Epithelial cell of prostate (primary cell): ENCODE data around the gene PLEKHA7.

Experiments
- DNase-seq: peaks from one replicate; pipeline ENCODE4 v3.0.0-alpha.2; 2011; ENCODE audit warnings: low read depth, low spot score
- H3K27ac ChIP-seq: fragments of 450-650 bp; 2 replicates; pipeline ENCODE4 v1.5.1; 2017; ENCODE audit warnings: mild to moderate bottlenecking

The PLEKHA7 gene

GRCh38 chr11:16859651-16860050 lies 154.6 kb downstream of the PLEKHA7 start:
- H3K27ac ChIP-seq: no peak overlapping the region
- no peak for DNase-seq

DNA sequence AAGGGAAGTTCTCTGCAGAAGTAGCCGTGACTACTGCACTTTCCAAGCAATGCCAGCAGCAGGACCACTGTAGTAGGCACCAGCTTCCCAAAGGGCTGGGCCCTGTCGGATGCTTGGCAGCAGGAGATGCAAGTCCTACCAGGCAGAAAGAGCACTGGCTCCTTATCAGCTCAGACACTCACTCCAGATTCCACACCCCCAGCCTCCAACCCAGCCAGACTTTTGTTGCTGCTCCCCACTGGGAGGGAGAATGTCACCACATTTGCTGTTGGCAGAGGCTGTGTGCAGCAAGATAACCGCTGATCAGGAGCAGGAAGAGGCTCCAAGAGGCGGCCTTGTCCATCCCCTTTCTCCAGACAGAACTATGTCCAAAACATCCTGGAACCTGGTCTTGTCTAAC lies 157.0 kb downstream of the PLEKHA7 start:
- no peak overlapping the region for H3K27ac ChIP-seq
- DNase-seq: no peak

DNA sequence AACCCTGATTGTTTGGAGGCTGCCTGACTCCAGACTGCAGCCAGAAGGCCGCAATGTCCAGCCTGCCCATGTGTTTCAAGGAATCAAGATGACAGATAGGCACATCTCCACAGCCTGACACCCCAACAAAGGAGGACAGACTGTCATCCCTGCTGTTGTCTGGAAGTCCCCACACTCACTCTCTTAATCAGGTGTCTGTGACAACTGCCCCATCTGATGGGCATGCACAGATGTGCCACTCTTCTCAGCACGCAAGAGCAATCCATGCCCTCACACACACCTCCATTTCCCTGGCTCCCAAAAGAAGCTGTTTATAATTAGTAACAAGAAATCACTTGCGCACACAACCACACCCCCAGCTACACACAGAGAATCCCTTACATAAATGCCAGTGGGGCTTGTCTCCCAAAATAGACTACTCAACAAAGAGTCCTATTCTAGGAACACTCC lies 158.2 kb downstream of the PLEKHA7 start:
- DNase-seq: no peak
- no peak overlapping the region for H3K27ac ChIP-seq

DNA sequence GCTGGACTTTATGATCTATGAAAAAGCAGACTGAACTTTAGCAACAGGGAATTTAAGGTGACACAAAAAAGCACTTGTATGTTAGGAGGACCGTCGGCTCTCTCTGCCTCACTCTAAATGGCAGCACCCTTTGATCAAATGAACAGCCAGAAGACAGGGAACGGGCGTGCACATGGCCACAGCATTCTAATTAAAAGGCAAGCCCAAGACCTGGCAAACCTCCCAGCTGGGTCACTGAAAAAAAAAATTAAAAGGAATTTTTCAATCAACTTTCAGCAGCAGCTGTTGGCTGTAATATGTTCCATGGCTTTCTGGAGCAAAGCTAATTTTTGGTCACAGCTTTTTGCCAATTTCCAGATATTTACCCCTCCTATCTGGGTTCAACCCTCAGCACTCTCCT lies 159.2 kb downstream of the PLEKHA7 start:
- DNase-seq: no peak
- H3K27ac ChIP-seq: no peak overlapping the region

DNA sequence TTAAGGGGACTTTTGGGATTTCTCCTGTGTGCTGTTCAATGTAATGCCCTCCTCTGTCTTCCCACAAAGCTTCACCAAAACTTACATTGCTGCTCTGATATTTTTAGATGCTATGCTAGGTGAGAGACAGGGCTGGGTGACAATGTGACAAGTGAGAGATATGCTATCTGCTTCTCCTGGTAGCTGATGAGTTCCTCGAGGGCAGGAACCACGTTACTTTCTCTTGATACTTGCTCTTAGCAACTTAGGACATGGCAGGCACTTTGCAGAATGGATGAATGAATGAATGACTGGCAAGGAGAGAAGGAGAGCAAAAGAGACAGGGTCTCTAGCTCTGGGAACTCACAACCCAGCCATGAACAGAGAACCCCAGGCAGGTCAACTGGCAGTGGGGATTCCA lies 160.4 kb downstream of the PLEKHA7 start:
- no peak overlapping the region for H3K27ac ChIP-seq
- no peak for DNase-seq

GRCh38 chr11:16853266-16853665 lies 160.9 kb downstream of the PLEKHA7 start:
- DNase-seq: no peak
- no peak overlapping the region for H3K27ac ChIP-seq

GRCh38 chr11:16846305-16846704 lies 167.9 kb downstream of the PLEKHA7 start:
- no peak for DNase-seq
- H3K27ac ChIP-seq: no peak overlapping the region

- no peak overlapping the region for H3K27ac ChIP-seq
- DNase-seq: no peak
Observed at GRCh38 chr11:16844268-16844771, 169.9 kb downstream of the PLEKHA7 start.

DNA sequence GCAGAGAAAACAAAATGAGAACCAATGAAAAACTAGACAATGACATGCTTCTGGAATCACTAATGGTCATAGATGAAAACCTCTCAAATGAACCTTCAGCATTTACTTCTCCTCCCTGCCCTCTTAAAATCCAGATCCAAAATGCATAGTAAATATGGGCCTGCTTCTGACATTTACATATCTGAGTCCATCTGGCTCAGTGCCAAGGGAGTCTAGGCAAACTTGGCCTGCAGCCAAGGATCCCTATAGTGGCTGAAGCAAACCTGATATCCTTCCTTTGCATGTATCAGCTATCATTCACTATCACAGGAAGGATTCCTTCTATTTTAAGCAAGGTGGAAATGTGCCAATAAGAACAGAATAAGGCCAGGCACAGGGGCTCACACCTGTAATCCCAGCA lies 170.9 kb downstream of the PLEKHA7 start:
- no peak for DNase-seq
- H3K27ac ChIP-seq: no peak overlapping the region

- H3K27ac ChIP-seq: no peak overlapping the region
- no peak for DNase-seq
Observed at GRCh38 chr11:16841984-16842383, 172.2 kb downstream of the PLEKHA7 start.

DNA sequence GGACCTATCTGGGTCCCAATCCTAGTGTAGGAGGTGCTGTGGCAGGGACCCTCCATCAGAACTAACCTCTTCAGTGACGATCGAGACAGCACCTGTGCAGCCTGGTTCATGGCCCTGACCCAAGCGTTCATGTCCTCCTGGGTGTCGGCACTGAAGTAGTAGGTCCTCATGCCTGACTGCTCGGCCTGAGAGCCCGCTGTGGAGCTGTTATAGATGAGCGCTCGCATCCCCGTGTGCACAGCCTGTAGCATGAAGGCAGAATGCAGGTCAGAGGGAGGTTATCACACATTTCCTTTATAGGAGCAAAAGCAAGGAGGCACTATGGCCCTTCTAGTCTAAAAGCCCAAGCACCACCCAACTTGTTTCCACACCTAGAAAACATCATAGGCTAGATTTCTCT lies 172.7 kb downstream of the PLEKHA7 start:
- no peak for DNase-seq
- no peak overlapping the region for H3K27ac ChIP-seq

GRCh38 chr11:16840951-16841350 lies 173.3 kb downstream of the PLEKHA7 start:
- no peak overlapping the region for H3K27ac ChIP-seq
- DNase-seq: no peak

- DNase-seq: no peak
- no peak overlapping the region for H3K27ac ChIP-seq
Observed at GRCh38 chr11:16839821-16840220, 174.4 kb downstream of the PLEKHA7 start.

GRCh38 chr11:16834384-16834783 lies 179.8 kb downstream of the PLEKHA7 start:
- no peak for DNase-seq

GRCh38 chr11:16833026-16833425 lies 181.2 kb downstream of the PLEKHA7 start:
- DNase-seq: no peak
- H3K27ac ChIP-seq: no peak overlapping the region

More at GRCh38 chr11:16834384-16834783, 179.8 kb downstream of the PLEKHA7 start:
- no peak overlapping the region for H3K27ac ChIP-seq

DNA sequence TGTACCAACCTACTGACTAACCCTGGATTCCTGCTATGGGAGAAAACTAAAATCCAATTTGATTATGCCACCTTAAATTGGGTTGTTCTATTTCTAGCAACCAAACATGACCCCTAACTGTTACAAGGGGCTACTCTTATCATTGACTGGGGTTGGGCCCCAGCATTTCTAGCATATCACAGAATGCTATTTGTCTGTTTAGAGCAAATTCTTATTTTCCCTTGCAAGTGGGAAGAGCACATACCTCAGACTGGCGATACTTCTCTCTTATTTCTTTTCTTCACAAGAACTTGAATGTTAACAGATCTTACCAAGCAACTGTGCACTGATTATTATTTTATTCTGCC lies 182.0 kb downstream of the PLEKHA7 start:
- DNase-seq: no peak
- H3K27ac ChIP-seq: no peak overlapping the region

- DNase-seq: no peak
- H3K27ac ChIP-seq: no peak overlapping the region
Observed at GRCh38 chr11:16831316-16832192, 182.7 kb downstream of the PLEKHA7 start.

GRCh38 chr11:16827139-16827538 lies 187.1 kb downstream of the PLEKHA7 start:
- H3K27ac ChIP-seq: no peak overlapping the region
- DNase-seq: no peak

- no peak for DNase-seq
- H3K27ac ChIP-seq: no peak overlapping the region
Observed at GRCh38 chr11:16825968-16826367, 188.2 kb downstream of the PLEKHA7 start.

GRCh38 chr11:16825101-16825500 lies 189.1 kb downstream of the PLEKHA7 start:
- no peak for DNase-seq

GRCh38 chr11:16820324-16821092 lies 193.7 kb downstream of the PLEKHA7 start:
- peak; percentile 22 for DNase-seq
- no peak overlapping the region for H3K27ac ChIP-seq

More at GRCh38 chr11:16825101-16825500, 189.1 kb downstream of the PLEKHA7 start:
- H3K27ac ChIP-seq: no peak overlapping the region
